ENCODE results near the gene CENPO.
"Not testable (repeated sequence)": the region's sequence is repeated elsewhere in the genome, so short reads cannot be mapped to it uniquely, and the experiment has no call there.

CENPO gene

DNA sequence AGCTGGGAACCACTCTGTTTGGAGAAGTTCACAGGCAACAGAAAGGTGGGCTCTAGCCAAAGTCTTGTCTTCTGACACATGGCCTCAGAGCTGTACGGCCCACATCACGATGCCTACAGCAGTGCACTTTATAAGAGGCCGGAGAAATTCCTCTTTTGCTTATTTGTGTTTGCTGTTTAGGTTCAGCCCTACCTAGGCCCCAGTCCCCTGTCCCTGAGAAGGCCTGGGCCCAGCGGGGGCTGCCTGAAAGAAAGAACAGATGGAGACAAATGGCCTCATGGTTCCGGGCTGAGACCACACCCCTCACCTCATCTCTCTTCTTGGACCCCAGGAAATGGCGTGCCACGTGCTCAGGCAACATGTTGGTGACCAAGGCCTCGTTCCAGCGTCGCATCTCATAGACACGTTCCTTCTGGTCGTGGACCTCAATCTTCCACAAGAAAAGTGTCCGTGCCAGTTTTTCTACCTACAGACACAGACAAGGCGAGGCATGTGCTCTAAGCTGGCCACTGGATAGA is 30.9 kb downstream of the CENPO start:
- DNase-seq (ENCODE audit: low read depth in 2 of 2) = no peak

DNA sequence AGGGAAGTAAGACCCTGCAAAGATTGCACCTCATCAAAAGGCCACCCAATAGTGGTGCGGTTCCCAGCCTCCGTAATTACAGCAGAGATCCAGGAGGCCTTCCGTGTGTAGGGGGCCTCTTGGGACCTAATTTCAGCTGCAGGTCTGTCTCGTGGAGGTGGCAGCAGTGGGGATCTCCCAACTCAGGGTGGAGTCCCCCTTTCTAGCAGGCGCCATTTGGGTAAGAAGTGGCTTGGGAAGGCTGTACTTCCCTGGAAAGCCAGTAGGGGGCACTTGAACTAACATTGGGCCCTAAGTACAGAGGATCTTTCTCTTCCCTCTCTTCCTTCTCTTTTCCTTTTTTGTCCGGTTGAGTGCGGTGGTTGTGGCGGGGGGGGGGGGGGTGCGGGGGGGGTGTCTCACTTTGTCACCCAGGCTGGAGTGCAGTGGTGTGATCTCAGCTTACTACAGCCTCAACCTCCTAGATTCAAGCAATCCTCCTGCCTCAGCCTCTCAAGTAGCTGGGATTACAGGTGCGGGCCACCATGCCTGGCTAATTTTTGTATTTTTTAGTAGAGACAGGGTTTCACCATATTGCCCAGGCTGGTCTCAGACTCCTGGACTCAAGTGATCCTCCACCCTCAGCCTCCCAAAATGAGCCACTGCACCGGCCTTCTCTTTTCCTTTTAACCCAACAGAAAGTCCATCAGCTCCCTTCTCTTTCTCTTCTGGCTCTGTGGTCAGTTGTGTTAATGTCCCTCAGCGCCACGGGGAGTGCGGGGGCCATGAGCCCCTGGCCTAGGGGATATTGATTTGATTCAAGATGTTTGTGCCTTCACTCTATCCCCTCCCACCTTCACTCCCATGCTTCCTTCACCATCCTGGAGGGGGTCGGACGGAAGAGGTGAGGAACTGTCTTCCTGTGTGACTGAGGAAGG is 32.0 kb downstream of the CENPO start:
- DNase-seq (ENCODE audit: low read depth in 2 of 2) = no peak

DNA sequence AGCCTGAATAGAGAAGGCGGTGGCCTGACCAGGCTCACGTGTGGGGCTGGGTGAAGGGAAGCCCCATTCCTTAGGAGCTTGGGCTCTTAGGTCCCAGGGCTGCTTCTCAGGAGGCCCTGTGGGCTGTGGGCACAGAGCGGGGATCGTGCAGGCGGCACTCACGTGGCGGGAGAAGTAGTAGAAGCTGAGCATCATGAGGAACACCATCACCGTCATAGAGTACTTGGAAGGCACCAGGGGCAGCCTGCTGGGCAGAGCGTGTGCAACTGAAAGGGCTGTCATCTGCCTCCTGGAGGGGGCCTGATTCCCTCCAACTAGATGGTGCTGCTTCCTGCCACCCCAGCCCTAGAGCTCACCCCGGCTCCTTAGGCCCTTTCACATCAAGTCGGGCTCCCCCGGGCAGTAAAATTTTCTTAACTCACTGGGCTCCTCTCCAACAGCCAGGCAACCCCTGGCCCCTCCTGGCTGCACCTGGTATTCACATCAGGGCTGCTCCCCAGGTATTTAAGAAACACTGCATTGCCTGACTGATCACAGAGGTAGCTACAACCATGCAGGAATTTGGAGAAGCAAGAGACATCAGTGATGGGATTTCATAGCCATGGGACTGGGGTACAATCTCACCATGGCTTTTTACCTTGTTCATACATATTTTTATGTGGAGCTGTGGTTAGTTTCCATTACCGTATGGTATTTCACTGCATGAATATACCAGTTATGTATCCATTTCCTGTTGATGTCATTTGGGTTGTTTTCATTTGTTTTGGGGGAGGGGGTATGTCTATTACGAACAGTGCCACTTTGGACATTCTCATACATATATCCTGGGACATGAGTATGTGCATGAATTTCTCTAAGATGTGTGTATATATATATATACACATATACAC is 32.9 kb downstream of the CENPO start:
- DNase-seq (ENCODE audit: low read depth in 2 of 2) = no peak

- DNase-seq (ENCODE audit: low read depth in 2 of 2) = no peak
Observed at GRCh38 chr2:24826773-24827145, 33.5 kb downstream of the CENPO start.

DNA sequence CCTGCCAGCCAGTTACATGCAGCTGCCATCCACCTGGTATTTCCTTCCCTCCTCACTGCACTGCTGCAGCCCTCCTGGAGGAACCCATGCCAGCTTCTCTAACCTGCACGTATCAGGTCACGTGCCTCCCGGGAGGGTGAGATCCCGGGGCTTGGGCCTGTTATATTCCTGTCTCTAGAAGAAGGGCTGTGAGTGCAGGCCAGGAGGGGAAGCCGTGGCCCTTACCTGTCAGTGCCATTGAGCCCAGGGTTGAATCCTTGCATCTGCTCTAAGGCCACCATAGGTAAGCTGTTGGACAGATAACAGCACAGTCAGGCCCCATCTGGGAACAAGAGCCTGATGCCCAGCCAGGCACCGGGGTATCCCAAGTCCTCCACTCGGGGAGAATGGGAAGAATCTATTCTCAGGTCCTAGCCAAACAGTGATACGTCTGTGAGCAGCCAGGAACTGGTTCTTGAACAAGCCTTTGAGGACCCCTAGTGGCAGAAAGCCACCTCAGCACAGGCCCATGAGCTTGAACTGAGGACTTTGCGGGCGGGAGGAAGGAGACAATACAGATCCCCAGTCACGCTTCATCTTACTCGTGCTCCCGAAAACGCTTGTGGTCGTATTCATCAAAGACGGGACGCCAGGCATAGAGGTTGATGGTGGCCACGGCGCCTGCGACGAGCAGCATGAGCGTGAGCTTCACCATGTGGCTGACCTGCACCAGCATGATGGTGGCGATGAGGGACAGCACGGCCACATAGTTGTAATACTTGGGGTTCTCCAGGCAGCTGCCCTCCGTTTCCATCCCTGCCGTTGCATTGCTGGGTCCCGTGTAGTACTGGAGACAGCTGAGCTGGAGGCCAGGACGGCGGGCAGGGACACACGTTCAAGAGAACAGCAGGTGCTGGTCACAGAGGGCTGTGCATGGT is 34.4 kb downstream of the CENPO start:
- DNase-seq (ENCODE audit: low read depth in 2 of 2) = peak; percentile 27 to 47

- no peak for DNase-seq (ENCODE audit: low read depth in 2 of 2)
Observed at GRCh38 chr2:24828238-24828996, 35.2 kb downstream of the CENPO start.

DNA sequence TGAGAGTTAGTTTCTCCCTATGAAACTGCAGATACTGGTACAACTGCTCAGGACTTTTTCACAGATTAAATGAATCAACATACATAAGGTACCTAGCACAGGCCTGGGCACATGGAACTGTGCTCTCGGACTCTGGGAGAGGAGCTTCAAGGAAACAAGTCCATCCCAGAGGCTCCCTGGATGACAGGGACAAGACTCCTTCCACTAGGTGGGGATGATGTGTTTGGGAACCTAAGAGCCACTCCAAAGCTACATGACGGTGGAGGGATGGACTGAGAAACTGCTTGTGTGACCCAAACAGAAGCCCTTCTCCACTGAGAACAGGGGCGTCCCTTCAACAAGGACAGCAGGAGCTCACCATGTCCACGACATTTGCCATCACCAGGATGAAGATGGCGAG is 37.1 kb downstream of the CENPO start:
- no peak for DNase-seq (ENCODE audit: low read depth in 2 of 2)

- no peak for DNase-seq (ENCODE audit: low read depth in 2 of 2)
Observed at GRCh38 chr2:24830786-24831185, 37.6 kb downstream of the CENPO start.

- no peak for DNase-seq (ENCODE audit: low read depth in 2 of 2)
Observed at GRCh38 chr2:24831221-24832072, 38.2 kb downstream of the CENPO start.

DNA sequence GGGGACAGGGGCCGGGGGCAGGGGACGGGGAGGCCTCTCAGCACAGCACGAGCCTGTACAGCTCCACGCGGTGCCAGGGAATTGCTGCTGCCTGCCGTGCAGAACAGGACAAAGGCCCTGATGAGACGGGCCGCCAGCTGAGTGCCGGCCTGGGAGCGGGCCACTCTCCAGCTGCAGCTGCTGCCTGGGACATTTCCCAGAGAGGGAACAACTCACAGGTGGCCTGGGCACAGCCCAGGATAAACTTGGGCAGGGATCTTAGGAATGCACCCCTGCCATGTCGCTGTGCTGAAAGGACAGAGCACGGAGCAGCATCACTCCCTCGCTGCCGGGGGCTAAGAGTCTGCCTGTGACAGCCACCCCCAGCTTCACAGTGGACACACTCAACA is 38.8 kb downstream of the CENPO start:
- no peak for DNase-seq (ENCODE audit: low read depth in 2 of 2)

- DNase-seq (ENCODE audit: low read depth in 2 of 2) = no peak
Observed at GRCh38 chr2:24832521-24832920, 39.3 kb downstream of the CENPO start.

GRCh38 chr2:24832931-24833701 is 39.9 kb downstream of the CENPO start:
- DNase-seq (ENCODE audit: low read depth in 2 of 2) = no peak

GRCh38 chr2:24833821-24834732 is 40.9 kb downstream of the CENPO start:
- DNase-seq (ENCODE audit: low read depth in 2 of 2) = no peak

DNA sequence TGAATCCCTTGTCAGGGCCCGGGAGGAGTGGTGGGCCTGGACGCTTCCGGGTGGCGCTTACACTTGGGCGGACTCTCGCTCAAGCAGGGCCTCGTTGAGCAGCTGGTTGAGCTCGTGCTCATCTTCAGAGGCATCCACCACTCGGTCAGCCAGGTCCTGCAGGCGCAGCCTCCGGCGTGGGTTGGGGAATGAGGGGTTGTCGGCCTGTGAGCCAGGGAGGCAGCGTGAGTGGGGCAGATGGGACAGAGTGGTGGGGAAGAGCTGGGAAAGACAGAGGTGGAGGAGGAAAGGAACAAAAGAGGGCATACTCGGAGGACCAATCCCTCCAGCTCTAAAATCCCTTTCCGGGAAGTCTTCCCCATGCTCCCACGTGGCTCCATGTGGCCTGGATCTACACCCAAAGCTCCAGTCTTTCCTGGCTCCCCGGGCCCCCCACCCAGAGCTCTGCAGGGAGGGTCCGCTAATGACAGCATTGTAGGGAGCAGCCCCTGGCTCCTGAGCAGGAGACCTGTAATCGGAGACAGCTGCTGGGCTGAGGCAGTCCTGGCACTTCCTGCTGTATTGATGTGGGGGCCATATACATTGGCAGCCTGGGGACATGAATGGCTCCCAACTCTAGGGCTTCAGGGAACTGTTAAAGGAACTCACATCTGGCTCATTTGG is 41.6 kb downstream of the CENPO start:
- no peak for DNase-seq (ENCODE audit: low read depth in 2 of 2)

DNA sequence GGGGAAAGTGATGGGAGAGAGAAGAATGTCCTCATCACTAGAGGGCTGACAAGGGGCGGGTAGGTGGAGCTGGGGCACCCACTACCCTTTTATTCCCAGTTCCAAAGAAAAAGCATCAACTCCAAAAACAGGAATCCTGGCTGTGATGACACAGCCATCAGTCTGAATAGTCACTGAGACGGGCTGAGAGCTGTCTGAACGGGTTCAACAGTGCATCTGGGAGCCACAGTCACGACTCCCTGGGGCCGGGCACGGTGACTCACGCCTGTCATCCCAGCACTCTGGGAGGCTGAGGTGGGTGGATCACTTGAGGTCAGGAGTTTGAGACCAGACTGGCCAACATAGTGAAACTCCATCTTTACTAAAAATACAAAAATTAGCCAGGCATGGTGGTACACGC is 42.2 kb downstream of the CENPO start:
- not testable (repeated sequence) for DNase-seq (ENCODE audit: low read depth in 2 of 2)

- DNase-seq (ENCODE audit: low read depth in 2 of 2) = no peak
Observed at GRCh38 chr2:24836206-24836605, 43.0 kb downstream of the CENPO start.

- no peak for DNase-seq (ENCODE audit: low read depth in 2 of 2)
Observed at GRCh38 chr2:24836706-24837105, 43.5 kb downstream of the CENPO start.
